LNCaP clone FGC (cell line): ENCODE measurements around the gene ENPP6.

Experiments used
- DNase-seq: peaks from one replicate; pipeline ENCODE4 v3.0.0-alpha.2; 2011; ENCODE audit warnings: low read depth
- H3K4me3 ChIP-seq: 2 replicates; pipeline ENCODE4 v1.5.1; 2011; ENCODE audit warnings: mild to moderate bottlenecking, low read depth, low read length, control low read depth
- CTCF ChIP-seq: IDR thresholded peaks from 2 replicates; pipeline ENCODE4 v1.5.1; 2012; ENCODE audit warnings: mild to moderate bottlenecking; ENCODE audit not compliant: control insufficient read depth, insufficient read depth; ENCODE audit errors: extremely low read depth

ENPP6 gene

DNA sequence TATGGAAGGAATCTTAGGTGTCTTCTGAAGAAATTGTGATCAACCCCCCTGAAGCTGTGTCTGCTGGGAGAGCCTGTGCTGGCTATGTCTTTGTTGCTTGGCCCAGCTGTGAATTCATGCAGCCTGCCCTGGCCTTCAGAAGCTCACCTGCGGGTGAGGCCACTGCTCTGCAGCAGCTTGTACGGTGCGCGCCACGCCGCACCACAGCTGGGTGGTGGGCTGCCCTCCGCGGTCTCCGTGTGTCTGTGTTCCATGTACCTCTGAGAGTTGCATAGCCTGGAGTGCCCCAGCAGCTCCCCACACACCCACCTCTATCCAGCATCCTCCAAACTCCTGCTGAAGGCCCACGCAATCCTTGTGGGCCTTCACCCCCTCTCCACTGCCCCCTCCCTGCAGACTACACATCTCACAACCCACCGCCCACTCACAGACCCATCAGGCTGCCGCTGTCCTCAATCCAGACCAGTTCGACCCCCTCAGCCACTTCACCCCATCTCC, 65.6 kb downstream of the ENPP6 start:
- no peak for TF ChIP-seq CTCF
- no peak for DNase-seq
- no peak overlapping the region for H3K4me3 ChIP-seq

DNA sequence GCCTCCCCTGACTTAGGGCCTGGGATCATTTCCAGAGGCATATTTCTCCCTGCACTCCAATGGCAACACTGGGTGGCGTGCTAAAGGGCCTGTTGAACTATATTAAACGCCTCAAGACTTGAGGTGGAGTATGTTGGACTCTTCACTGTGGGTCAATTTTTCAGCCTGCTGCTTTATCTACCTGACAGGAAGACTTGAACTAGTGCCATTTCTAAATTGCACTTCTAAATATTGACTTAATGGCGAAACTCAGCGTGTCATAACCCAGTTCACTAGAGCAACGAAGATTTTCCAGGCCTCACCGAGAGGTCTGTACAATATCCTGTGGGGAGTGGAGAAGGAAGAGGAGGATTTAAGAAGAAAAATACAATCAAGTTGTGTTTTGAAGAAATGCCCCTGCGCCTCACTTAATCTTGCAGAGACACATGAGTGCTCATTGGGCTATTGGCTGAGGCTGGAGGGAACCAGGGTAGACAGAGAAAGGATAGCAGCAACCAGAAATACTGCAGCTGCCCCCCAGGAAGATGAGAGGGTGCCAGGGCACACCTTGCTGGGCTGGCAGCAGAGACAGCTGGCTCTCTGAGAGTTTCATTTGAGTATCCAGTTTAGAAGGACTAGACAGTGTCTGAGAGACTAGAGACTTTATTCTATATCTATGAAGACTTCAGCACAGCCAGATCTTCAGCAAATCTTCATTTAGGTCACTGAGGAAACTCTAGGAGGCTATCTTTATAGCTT, 67.4 kb downstream of the ENPP6 start:
- no peak for TF ChIP-seq CTCF
- no peak overlapping the region for H3K4me3 ChIP-seq
- DNase-seq, result no peak

DNA sequence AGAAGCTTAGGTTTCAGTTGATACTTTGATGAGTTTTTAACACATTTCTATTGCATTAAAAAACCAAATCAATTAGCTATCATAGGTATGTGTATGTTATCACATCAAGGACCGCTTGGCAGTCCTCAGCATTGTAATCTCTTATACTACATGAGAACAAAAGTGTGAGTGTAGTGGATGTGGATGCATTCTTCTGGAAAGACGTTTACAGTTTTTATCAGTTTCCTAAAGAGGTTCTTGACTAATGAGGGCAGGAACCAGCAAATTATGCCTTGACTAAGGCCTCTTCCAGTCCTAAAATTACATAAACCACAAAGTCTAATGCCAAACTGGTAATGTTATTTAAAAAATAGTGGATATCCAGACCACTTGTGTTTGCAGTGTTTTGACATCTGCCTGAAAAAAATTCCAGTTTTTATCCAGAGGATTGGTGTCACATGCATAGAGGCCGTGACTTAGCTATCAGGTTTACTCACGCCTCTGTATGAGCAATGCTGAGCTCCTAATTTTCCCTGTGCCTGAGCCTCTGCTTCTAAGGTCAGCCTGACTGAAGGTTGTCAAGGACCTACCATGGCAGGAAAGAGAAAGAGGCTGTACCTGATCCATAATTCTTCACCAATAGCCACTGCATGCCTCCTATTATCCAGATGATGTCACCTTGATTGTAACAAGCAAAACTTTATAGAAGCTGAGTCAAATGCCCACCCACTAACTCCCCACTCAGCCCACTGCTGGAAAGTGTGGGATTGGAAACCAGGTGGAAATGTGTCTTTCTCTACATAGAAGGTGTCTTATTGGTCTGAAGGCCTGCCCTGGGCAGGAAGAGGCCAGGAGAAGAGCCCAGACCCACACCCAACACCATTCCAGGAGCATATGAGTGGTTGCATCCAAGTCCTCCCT, 68.7 kb downstream of the ENPP6 start:
- no peak for DNase-seq
- H3K4me3 ChIP-seq, result no peak overlapping the region
- TF ChIP-seq CTCF, result no peak

DNA sequence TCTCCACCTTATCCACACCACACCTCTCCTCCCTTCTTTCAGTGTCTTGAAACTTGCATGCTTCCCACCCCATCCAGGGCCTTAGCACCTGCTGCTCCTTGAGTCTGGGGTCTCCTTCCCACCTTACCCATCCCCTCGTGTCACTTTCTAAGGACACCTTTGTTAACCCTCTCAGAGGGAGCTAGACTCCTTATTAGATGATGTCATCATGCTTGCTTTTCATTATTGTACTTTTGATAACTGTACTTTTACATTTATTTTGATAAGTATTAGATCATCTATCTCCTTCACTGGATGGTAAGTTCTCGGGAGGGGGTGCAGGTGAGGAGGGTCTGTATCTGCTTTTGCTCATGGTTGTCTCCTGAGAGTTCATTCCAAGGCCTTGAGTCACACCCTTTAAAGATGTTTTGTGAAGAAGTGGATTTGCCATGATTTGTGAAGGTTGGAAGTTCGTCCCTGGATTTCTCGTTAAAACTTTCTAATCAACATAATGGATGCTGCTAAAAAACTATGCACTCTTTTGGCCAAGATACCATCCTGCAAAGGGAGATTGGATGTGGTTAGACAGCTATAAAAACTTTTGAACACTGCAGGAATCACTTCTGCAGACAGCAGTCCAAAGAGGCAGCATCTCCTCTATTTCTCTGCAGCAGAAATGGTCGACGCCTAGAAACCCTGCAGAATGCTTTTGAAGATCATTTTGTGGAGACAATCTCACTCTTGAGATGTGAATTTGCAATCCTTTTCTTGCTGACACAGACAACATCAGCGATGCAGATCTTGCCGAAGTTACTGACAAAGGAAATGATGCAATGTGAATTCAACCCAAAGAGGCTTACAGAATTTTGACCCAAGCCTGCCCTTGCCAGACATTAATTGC, 69.6 kb downstream of the ENPP6 start:
- no peak for TF ChIP-seq CTCF
- DNase-seq, result no peak
- H3K4me3 ChIP-seq, result no peak overlapping the region

GRCh38 chr4:184146951-184147350, 70.7 kb downstream of the ENPP6 start:
- H3K4me3 ChIP-seq, result no peak overlapping the region
- DNase-seq, result no peak
- no peak for TF ChIP-seq CTCF

GRCh38 chr4:184145596-184145995, 72.1 kb downstream of the ENPP6 start:
- TF ChIP-seq CTCF, result no peak
- DNase-seq, result no peak
- no peak overlapping the region for H3K4me3 ChIP-seq
